Activated T-cell treated with anti-CD3 and anti-CD28 coated beads, Interleukin-2, amount 50 U/mL, for 72 hours (primary cell): ENCODE measurements around the gene RAB25. TPM values are rescaled to one million over a fixed set of nuclear protein-coding genes. Genes with fewer than 3 reads are reported as not detected.

Experiments used
- ATAC-seq, 2 donors: fragments of 150-1000 bp; cut with Tn5 transposase; replicated peaks in 1 of 2; 2 replicates each; pipeline ENCODE4 v1.10.0; 2021; ENCODE audit warnings: moderate library complexity in 2 of 2, mild to moderate bottlenecking in 1 of 2
- DNase-seq, 2 donors: peaks; one replicate each; pipeline ENCODE4 v3.0.0; 2021 to 2022; ENCODE audit warnings: mixed read lengths in 1 of 2
- H3K27ac Mint-ChIP-seq: one replicate; pipeline ENCODE4 v1.8.0; 2022; ENCODE audit warnings: mild to moderate bottlenecking, moderate library complexity, mixed read lengths
- H3K27me3 Mint-ChIP-seq: one replicate; pipeline ENCODE4 v1.8.0; 2022; ENCODE audit warnings: low read depth, mixed read lengths
- H3K36me3 Mint-ChIP-seq, 2 donors: one replicate each; pipeline ENCODE4 v1.8.0; 2022; ENCODE audit warnings: mixed read lengths in 2 of 2, mild to moderate bottlenecking in 1 of 2; ENCODE audit not compliant: insufficient read depth in 2 of 2
- H3K4me1 Mint-ChIP-seq: one replicate; pipeline ENCODE4 v1.8.0; 2022; ENCODE audit warnings: low read depth, mixed read lengths
- H3K4me3 Mint-ChIP-seq, 2 donors: one replicate each; pipeline ENCODE4 v1.8.0; 2022; ENCODE audit warnings: mild to moderate bottlenecking in 2 of 2, mixed read lengths in 2 of 2, moderate library complexity in 2 of 2
- H3K9me3 Mint-ChIP-seq, 2 donors: one replicate each; pipeline ENCODE4 v1.8.0; 2022; ENCODE audit warnings: mixed read lengths in 2 of 2
- total RNA-seq, 2 donors: library from RNA; stranded (reverse); gene quantifications; one replicate each; pipeline ENCODE4 v1.2.3, GENCODE V29; 2022

Gene RAB25
- total RNA-seq, 2 donors from 2014 or later: 0.53 to 0.95 TPM

DNA sequence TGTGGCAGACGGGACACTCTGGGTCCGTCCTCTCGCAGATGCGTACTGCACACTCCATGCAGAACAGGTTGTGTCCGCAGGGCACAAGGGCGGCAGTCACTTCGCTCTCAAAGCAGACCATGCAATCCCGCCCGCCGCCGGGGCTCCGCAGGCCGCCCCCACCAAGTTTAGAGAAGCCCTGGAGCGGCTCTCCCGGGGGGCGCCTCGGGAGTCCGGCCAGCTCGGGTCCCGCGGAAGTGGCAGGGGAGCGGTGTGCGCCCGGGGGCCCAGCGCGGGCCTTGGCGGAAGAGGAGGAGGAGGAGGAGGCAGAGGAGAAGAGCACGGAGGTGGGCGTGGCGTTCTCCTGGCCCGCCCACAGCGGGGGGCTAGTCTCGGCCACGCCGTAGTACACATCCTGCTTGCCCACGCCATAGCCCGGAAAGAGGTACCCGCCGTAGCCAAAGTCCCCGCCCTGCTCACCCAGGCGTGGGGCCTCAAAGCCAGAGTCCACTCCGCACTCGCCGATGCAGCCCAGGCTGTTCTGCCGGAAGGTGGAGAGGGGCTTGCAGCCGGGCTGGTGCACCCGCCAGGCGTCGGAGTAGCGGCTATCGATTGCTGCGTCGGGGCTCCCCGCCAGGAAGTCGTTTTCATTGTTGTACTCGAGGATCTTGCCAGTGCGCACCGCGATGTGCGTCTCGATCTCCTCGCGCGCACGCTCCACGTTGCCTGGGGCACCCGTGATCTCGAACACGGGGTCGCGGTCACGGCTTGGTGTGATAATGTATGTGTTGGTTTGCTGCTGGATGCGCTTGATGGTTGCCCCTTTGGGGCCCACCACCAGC lies 15.9 kb downstream of the RAB25 start:
- DNase-seq (peak; percentile 25 to 27), ATAC-seq (peak; percentile 54)
- Mint-ChIP-seq H3K4me3 (peak overlapping the region in 1 of 2 donors; percentile 43), H3K36me3 (no peaks in the 10 kb centered on the region), H3K9me3 (no peaks in the 10 kb centered on the region), H3K27ac (no peak overlapping the region), H3K4me1 (peaks cover 5% of the 10 kb centered on the region), H3K27me3 (peaks cover 40% of the 10 kb centered on the region)

DNA sequence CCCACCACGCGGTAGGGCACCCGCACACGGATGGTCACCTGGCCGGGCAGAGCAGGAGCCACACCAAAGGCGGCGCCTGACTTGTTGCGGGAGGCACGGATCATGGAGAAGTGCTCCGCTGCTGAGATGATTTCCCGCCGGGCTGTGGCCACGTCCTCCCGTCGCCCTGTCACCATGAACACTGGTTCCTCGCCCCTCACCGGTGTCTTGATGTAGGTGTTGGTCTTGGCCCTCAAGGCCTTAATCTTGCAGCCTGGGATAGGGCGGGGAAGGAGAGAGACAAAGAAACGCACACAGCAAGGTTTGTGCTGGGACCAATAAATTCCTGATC lies 16.4 kb downstream of the RAB25 start:
- ATAC-seq: no peak
- no peaks in the 10 kb centered on the region for H3K36me3 Mint-ChIP-seq
- H3K9me3 Mint-ChIP-seq: no peaks in the 10 kb centered on the region
- peaks cover 5% of the 10 kb centered on the region for H3K4me1 Mint-ChIP-seq
- no peak overlapping the region for H3K4me3 Mint-ChIP-seq
- H3K27me3 Mint-ChIP-seq: peaks cover 40% of the 10 kb centered on the region
- no peak overlapping the region for H3K27ac Mint-ChIP-seq
- no peak for DNase-seq

DNA sequence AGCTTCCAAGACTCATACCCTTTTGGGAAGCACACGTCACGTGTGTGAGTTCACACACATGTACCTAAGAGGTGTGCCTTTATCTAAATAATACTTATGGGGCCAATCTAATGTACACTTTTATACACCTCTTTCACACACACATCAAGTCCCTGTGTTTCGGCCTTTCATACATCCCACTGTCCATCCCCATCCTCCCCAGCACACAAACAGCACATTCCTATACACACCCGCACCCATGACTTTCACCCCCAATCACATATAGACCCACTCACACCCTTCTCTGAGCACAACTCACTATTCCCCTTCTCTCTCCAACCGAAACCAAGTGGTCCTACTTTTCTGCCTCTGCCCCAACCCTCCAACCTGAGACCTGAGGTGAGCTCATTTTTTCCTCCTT lies 17.8 kb downstream of the RAB25 start:
- Mint-ChIP-seq H3K4me3 (no peak overlapping the region), H3K9me3 (no peaks in the 10 kb centered on the region), H3K36me3 (no peaks in the 10 kb centered on the region), H3K27me3 (peaks cover 48% of the 10 kb centered on the region), H3K4me1 (peaks cover 5% of the 10 kb centered on the region), H3K27ac (no peak overlapping the region)
- DNase-seq: no peak
- ATAC-seq: no peak

DNA sequence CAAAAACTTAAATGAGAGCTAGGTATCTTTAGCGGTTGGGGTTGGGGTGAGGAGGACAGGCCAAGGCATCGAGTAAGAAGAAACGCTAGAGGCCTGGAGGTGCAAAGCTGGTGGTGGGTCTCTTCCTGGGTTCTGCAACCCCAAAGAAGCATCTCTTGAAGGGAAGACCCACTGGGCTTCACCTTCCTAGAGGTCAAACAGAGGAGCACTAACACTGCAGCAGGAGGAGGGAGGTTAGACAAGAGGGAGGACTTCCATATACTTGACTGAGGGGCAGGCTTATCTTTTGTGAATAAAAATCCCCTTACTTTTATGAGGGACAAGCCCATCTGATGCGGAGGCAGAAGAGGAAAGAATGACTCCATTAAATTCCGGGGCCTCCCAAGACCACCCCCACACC lies 18.8 kb downstream of the RAB25 start:
- H3K9me3 Mint-ChIP-seq: no peaks in the 10 kb centered on the region
- no peak overlapping the region for H3K4me3 Mint-ChIP-seq
- peaks cover 5% of the 10 kb centered on the region for H3K4me1 Mint-ChIP-seq
- ATAC-seq (no peak), DNase-seq (no peak)
- no peak overlapping the region for H3K27ac Mint-ChIP-seq
- peaks cover 56% of the 10 kb centered on the region for H3K27me3 Mint-ChIP-seq
- no peaks in the 10 kb centered on the region for H3K36me3 Mint-ChIP-seq

DNA sequence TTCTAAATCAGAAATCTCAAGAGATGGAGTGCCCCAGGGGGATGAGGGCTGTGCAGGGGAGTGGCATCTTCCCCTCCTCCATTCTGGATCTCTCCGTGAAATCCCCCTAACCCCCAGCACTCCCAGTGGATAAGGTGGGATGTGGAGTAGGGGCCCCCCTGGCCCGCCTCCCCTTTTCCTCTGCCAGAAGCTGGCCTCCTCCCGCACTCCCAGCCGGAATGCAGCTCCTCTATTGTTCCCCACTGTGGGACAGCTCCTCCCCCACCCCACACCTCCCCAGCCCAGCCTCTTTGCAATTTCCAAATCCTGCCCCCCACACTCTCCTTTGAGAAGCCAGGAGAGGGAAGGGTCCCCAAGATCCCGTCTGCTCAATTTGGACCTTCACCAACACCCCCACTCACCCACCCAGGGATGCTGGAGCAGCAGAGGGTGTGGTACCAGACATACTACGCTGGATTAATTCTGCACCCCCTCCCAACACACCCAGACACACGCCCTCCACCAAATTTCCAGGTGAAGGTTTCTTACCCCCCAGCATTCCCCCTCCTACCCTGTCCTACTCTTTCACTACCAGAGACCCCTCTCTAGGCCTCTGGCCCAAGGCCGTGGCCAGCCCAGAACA lies 19.4 kb downstream of the RAB25 start:
- Mint-ChIP-seq H3K4me3 (no peak overlapping the region), H3K36me3 (no peaks in the 10 kb centered on the region), H3K9me3 (no peaks in the 10 kb centered on the region), H3K4me1 (peaks cover 5% of the 10 kb centered on the region), H3K27ac (no peak overlapping the region), H3K27me3 (peaks cover 60% of the 10 kb centered on the region)
- ATAC-seq: no peak
- no peak for DNase-seq

DNA sequence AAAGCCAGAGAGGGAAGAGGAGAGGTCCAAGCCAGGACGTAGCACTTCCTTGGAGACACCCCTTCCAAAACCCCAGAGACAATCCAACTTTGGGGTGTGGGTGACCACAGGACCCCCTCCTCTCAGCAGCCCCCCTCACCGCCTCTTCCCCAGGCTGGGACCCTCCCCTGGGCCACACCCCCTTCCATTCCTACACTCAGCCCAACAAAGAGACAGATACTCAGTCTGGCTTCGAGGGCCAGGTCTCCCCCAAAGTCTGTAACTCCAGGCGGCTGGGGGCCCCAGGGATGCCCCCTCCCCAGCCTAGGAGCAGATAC lies 19.9 kb downstream of the RAB25 start:
- ATAC-seq (no peak), DNase-seq (no peak)
- peak overlapping the region; percentile 53 to 73 for H3K4me3 Mint-ChIP-seq
- H3K36me3 Mint-ChIP-seq: no peaks in the 10 kb centered on the region
- peaks cover 5% of the 10 kb centered on the region for H3K4me1 Mint-ChIP-seq
- H3K27ac Mint-ChIP-seq: no peak overlapping the region
- H3K27me3 Mint-ChIP-seq: peaks cover 60% of the 10 kb centered on the region
- H3K9me3 Mint-ChIP-seq: no peaks in the 10 kb centered on the region

DNA sequence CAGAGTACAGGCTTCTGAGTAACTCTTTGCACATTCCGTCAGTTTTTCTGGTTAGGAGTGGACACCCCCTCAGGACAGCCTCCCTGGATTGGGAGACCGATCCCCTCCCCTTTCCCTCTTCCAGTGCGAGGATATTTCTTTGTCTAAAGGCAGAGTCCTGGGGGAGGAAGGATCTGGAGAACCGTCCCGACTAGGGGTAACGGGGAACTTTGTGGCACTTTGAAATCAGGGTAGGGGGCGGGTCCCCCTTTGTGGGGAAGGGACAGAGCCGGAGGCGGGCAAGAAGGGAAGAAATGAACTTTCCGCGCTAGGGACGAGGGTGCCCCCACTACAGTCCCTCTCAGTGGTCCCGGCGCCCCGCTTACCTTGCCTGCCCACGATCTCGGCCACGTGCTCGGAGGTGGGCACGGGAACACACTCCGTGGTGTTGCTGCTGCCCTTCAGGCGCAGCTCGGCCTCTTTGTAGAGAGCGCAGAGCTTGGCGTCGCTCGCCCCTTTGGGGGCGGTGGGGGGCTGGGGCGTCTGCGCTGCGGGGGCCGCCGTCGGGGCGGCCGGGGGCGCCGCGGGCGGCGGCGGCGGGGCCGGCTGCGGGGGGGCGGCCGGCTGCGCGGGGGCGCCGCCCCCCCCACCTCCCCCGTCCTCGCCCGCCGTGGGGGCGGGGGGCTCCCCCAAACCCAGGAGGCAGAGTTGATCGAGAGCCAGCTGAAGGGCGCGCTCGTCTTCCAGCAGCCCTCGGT lies 20.4 kb downstream of the RAB25 start:
- ATAC-seq (no peak), DNase-seq (no peak)
- Mint-ChIP-seq H3K4me3 (peak overlapping the region; percentile 87 to 89), H3K27ac (no peak overlapping the region), H3K36me3 (no peaks in the 10 kb centered on the region), H3K9me3 (no peaks in the 10 kb centered on the region), H3K4me1 (peaks cover 5% of the 10 kb centered on the region), H3K27me3 (peaks cover 65% of the 10 kb centered on the region)

DNA sequence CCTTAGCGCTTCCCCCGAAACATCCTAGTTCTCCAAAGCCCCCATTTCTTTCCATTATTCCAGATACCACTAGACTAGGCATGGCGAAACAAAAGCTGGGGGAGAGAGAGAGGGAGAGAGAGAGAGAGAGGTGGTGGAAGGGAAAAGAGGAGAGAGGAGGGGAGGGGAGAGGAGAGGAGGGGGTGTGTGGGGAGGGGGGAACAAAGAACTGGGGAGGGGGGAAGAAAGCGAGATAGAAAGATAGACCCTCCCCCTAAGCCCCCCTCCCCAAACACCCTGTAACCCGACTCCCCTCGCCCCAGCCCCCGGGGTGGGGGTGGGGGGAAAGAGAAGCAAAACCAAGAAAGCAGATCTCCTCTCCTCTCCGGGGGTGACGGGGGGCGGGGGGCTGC lies 21.0 kb downstream of the RAB25 start:
- DNase-seq (no peak), ATAC-seq (no peak)
- Mint-ChIP-seq H3K4me3 (peak overlapping the region; percentile 87 to 89), H3K36me3 (no peaks in the 10 kb centered on the region), H3K4me1 (peaks cover 5% of the 10 kb centered on the region), H3K27ac (no peak overlapping the region), H3K9me3 (no peaks in the 10 kb centered on the region), H3K27me3 (peaks cover 71% of the 10 kb centered on the region)

DNA sequence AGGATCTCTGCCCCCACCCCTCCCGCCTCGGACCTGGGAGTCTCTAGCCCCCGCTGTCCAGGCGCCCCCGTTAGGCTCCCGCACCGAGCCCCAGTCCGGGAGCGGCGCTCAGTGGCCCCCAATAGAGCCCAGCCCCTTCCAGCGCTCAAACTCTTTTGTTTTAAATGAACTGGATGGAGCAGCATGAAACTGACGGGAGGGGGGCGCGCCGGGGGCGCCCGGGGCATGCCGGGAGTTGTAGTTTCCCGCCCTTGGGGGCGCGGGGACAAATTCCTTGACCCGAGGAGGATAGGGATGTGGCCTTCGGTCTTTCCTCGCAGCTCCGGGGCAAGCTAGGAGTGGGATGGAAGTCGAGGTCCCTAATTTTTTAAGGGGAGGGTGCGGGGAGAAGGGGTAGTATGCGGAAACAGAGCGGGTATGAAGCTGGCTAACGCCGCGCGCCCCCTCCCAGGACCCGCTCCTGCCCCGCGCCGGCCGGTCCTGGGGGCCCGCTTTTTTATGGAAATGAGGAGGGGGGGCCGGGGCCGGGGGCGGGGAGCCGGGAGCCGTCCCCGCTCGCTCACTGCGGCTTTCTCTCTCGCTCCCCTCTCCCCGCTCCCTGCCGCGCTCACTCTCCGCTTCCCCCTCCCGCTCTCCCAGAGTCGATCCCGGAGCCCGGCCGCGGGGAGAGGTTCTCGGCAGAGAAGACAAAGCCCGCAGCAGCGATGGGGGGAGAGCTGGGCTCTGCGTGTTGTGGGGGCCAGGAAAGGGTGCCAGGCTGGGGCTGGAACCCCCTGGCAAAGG lies 21.5 kb downstream of the RAB25 start, which contains the start of gene MEX3A:
MEX3A (minus strand) TSS at position 157 of the 783 bp plus-strand sequence. CDS start 467 bp downstream, outside the sequence.
- no peaks in the 10 kb centered on the region for H3K36me3 Mint-ChIP-seq
- DNase-seq: peak; percentile 66 to 70
- peaks cover 5% of the 10 kb centered on the region for H3K4me1 Mint-ChIP-seq
- peak within 1 kb of the TSS; percentile 87 to 89 for H3K4me3 Mint-ChIP-seq
- H3K27me3 Mint-ChIP-seq: peaks cover 76% of the 10 kb centered on the region
- ATAC-seq: peak; percentile 89 to 91
- H3K27ac Mint-ChIP-seq: no peak within 1 kb of the TSS
- H3K9me3 Mint-ChIP-seq: no peaks in the 10 kb centered on the region

DNA sequence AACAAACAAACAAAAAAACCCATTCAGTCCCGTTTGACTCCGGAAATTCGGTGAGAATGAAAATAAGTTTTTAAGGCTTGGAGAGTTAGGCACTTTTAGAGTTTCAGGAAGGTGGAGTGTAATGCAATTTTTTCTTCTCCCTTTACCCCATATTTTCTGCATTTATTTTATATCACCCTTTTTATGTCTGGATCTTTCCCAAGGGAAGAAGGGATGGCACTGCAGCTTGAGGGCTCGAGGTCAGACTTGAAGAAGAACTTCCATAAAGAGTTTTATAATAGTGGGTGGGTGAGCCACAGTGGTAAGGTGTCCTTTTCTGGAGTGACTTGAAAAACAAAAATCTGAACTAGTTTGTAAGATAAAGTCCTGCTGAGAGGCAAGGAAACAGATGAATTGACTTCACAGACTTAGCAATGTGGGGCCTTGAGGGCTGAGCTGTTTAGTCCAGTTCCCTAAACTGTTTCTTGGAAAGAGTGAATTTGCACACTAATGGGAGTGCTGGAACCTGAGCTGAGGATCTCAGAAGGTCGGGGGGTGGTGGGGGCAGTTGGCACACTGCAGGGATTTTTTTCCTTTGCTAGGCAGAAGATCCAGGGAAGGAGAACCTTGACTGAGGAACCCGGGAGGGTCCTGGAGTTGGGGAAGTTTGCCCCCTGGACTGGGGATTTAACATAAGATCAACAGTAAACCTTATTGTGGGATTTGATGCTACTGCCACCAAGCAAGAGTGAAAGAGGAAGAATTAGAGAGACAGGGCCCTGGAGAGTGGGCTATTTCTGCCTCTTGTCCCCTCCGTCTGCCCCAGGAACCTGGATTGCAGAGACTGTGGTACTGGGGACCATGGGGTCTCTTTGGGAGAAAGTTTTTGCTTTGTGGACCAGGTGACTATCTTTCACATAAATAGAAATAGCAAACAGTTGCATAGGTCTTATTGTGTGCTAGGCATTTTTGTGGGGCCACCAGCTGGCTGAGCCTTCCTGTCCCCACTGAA lies 23.1 kb downstream of the RAB25 start:
- no peak for ATAC-seq
- Mint-ChIP-seq H3K27ac (no peak overlapping the region), H3K36me3 (no peaks in the 10 kb centered on the region), H3K27me3 (peaks cover 63% of the 10 kb centered on the region), H3K4me3 (peak overlapping the region; percentile 31 to 89), H3K4me1 (peaks cover 5% of the 10 kb centered on the region), H3K9me3 (no peaks in the 10 kb centered on the region)
- no peak for DNase-seq

DNA sequence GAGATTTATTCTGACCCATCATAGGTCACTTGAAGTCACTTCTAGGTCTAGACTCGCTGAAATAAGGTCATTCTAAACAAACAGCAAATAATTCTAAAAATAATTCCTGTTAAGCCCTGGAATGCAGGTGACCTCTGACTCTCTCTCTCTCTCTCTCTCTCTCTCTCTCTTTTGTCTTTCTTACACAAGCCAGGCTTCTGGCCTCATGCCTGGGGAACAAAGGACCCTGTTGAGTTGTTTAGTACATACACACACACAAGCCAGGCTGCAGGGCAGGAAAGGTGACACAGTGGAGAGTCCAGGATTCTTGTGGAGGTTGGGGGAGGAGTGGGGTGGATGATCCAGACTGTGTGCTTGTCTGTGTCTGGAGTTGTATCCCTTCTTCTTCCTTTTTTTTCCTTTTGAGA lies 25.3 kb downstream of the RAB25 start:
- Mint-ChIP-seq H3K9me3 (no peaks in the 10 kb centered on the region), H3K27me3 (peaks cover 52% of the 10 kb centered on the region), H3K4me3 (no peak overlapping the region), H3K36me3 (no peaks in the 10 kb centered on the region), H3K4me1 (peaks cover under 1% of the 10 kb centered on the region), H3K27ac (no peak overlapping the region)
- ATAC-seq (no peak), DNase-seq (no peak)

DNA sequence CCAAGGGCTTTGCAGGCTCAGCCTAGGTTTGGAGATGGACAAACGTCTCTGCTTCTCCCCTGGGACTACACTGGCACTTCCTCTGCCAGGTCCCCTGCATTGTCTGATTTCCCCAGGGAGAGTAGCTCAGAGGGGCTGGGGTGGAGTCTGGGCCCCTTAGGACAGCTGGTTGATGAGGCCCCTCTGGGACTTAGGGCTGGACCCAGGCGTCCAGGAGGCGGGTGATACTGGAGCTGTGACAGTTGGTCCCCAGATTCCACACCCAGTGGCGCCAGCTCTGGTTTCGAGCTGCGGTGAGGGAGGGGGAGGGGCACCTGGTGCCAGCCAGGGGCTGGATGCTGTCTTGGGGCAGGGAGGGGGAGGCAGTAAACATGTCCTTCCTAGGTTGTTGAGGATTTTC lies 28.7 kb downstream of the RAB25 start:
- peaks cover 47% of the 10 kb centered on the region for H3K27me3 Mint-ChIP-seq
- no peaks in the 10 kb centered on the region for H3K9me3 Mint-ChIP-seq
- no peaks in the 10 kb centered on the region for H3K4me1 Mint-ChIP-seq

More for the DNA sequence above, 28.7 kb downstream of the RAB25 start:
- ATAC-seq (no peak), DNase-seq (no peak)
- no peak overlapping the region for H3K27ac Mint-ChIP-seq
- no peak overlapping the region for H3K4me3 Mint-ChIP-seq
- H3K36me3 Mint-ChIP-seq: no peaks in the 10 kb centered on the region
